ENCODE data around the gene PSMD13.
A peak's percentile ranks its signal among the peaks of the same experiment; 100 is the strongest.
"Not testable (repeated sequence)": the region's sequence is repeated elsewhere in the genome, so short reads cannot be mapped to it uniquely, and the experiment has no call there.

PSMD13 gene

DNA sequence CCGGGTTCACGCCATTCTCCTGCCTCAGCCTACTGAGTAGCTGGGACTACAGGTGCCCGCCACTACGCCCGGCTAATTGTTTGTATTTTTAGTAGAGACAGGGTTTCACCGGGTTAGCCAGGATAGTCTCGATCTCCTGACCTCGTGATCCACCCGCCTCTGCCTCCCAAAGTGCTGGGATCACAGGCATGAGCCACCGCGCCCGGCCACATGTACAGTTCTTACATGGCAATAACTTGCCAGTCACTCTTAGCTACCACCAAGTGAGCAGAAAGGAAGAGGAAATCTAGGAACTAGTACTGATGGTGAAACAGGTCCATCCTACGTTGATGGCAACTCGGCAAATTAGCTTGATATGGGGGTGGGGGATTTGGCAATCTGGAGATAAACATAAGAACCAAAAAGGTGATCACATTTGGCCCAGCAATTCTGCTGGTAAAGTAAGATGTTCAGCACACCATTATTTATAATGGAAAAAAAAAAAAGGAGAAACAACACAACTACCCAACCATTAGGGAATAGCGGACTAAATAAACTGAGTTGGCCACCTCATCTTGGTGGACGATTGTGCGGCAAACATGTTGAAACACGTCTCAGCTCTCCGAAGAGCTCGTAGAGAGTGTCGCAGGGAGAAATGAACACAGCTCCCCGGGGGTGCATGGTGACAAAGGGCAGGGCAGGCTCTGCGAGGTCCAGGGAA is 46.8 kb downstream of the PSMD13 start:
- no peak for DNase-seq (ENCODE audit: low read depth)
- TF ChIP-seq CTCF (conservative IDR thresholded peaks at IDR 0.05; ENCODE audit: low read depth, low read length) = no peak
- no peak overlapping the region for H3K4me3 ChIP-seq (ENCODE audit: low read length)

DNA sequence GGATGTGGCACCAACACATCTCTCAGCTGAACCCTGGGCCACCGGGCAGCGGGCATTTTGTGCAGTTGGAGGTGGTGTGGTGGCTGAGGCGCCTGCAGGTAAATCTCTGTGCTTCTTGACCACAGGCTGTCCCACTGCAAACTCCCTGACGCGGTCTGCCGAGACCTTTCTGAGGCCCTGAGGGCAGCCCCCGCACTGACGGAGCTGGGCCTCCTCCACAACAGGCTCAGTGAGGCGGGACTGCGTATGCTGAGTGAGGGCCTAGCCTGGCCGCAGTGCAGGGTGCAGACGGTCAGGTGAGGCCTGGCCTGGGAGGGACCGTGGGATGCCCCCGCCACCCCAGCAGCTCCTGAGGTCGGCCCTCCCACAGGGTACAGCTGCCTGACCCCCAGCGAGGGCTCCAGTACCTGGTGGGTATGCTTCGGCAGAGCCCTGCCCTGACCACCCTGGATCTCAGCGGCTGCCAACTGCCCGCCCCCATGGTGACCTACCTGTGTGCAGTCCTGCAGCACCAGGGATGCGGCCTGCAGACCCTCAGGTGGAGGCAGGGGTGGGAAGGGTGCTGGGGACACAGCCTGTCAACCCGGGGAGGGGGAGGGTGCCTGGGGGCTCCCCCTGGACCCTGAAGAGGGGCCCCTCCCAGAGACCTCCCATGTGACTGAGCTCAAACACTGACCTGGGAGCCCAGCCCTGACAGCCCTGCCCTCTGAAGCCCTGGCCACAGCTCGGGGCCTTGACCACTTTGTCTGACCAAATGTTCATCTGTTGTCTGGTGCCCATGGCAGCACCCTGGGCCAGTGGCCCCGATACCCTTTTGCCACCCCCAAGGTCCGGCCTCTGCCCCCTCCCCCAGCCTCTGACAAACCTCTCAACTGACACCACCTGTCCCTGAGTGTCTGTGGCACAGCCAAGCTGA is 47.6 kb downstream of the PSMD13 start:
- no peak overlapping the region for H3K4me3 ChIP-seq (ENCODE audit: low read length)
- no peak for TF ChIP-seq CTCF (conservative IDR thresholded peaks at IDR 0.05; ENCODE audit: low read depth, low read length)
- DNase-seq (ENCODE audit: low read depth) = no peak

DNA sequence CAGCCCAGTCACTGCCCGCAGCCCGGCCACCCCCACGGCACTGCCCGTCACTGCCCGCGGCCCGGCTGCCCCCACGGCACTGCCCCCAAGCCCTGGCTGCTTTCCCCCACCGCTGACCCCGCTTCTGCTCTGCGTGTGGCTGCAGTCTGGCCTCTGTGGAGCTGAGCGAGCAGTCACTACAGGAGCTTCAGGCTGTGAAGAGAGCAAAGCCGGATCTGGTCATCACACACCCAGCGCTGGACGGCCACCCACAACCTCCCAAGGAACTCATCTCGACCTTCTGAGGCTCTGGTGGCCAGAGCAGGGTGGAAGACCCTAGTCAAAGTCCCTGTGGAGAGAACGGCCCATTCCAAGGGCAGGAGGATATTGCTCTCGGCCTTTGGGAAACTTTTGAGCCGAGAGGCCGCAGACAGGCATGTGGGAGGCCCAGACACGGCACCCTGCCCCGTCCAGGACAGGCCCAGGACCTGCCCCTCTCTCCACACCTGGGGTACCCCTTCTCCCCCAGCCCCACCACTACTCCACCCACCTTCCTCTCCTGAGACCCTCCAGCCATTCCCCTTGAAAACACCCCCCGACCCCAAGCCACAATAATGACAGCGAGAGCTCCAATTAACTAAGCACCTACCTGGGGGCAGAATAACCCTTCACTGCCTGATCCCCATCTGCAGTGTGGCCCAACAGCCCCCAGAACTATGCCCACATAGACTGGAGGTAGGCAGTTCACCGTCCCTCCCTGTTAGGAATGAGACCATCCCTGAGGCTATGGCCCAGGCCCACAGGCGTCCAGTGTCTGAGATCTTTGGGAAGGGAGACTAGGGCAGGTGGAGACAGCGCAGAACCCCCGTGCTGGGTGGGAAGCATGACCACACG is 48.5 kb downstream of the PSMD13 start:
- TF ChIP-seq CTCF (conservative IDR thresholded peaks at IDR 0.05; ENCODE audit: low read depth, low read length) = no peak
- no peak for DNase-seq (ENCODE audit: low read depth)

GRCh38 chr11:285894-286220 is 49.1 kb downstream of the PSMD13 start:
- no peak for DNase-seq (ENCODE audit: low read depth)
- no peak for TF ChIP-seq CTCF (conservative IDR thresholded peaks at IDR 0.05; ENCODE audit: low read depth, low read length)
- H3K4me3 ChIP-seq (ENCODE audit: low read length) = no peak overlapping the region

More for the DNA sequence above, 48.5 kb downstream of the PSMD13 start:
- no peak overlapping the region for H3K4me3 ChIP-seq (ENCODE audit: low read length)

- H3K4me3 ChIP-seq (ENCODE audit: low read length); DNase-seq (ENCODE audit: low read depth): not testable (repeated sequence)
Observed at GRCh38 chr11:286977-287820, 50.4 kb downstream of the PSMD13 start.

- H3K4me3 ChIP-seq (ENCODE audit: low read length) = peak overlapping the region; percentile 48
- no peak for TF ChIP-seq CTCF (conservative IDR thresholded peaks at IDR 0.05; ENCODE audit: low read depth, low read length)
- DNase-seq (ENCODE audit: low read depth) = no peak
Observed at GRCh38 chr11:287821-288477, 51.2 kb downstream of the PSMD13 start.

Data from retinal pigment epithelial cell (primary cell).